ENCODE data around the gene GSG1L.

The GSG1L gene

GRCh38 chr16:27935076-27935475, 128.4 kb downstream of the GSG1L start:
- DNase-seq (ENCODE audit: low read depth), result no peak
- TF ChIP-seq, protein P1, sequence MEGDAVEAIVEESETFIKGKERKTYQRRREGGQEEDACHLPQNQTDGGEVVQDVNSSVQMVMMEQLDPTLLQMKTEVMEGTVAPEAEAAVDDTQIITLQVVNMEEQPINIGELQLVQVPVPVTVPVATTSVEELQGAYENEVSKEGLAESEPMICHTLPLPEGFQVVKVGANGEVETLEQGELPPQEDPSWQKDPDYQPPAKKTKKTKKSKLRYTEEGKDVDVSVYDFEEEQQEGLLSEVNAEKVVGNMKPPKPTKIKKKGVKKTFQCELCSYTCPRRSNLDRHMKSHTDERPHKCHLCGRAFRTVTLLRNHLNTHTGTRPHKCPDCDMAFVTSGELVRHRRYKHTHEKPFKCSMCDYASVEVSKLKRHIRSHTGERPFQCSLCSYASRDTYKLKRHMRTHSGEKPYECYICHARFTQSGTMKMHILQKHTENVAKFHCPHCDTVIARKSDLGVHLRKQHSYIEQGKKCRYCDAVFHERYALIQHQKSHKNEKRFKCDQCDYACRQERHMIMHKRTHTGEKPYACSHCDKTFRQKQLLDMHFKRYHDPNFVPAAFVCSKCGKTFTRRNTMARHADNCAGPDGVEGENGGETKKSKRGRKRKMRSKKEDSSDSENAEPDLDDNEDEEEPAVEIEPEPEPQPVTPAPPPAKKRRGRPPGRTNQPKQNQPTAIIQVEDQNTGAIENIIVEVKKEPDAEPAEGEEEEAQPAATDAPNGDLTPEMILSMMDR (conservative IDR thresholded peaks at IDR 0.05; ENCODE audit: low read length), result no peak
- H3K4me3 ChIP-seq (ENCODE audit: low read length), result no peak overlapping the region

DNA sequence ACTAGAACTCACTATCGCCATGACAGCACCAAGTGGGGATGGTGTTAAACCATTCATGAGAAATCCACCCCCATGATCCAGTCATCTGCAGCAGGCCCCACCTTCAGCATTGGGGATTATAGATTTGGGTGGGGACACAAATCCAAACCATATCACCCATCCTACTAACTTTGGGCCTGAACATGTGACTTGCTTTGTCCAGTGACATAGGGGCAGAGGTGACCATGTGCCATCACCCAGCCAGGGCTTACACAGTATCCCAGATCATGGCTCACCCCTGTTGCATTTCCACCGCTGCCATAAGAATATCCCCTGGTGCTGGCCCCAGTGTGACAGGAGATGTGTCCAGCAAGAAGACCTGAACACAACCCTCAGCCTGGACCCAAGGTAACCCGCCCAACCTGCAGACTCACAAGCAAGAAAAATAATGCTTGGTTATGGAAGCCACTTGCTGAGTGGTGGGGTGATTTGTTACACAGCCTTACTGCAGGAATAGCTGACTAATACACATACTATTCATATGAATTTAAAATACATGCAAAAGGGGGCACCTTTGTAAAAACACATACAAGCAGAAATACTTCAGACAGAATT, 130.9 kb downstream of the GSG1L start:
- H3K4me3 ChIP-seq (ENCODE audit: low read length), result no peak overlapping the region
- TF ChIP-seq, protein P1 (conservative IDR thresholded peaks at IDR 0.05; ENCODE audit: low read length), result no peak
- no peak for DNase-seq (ENCODE audit: low read depth)

DNA sequence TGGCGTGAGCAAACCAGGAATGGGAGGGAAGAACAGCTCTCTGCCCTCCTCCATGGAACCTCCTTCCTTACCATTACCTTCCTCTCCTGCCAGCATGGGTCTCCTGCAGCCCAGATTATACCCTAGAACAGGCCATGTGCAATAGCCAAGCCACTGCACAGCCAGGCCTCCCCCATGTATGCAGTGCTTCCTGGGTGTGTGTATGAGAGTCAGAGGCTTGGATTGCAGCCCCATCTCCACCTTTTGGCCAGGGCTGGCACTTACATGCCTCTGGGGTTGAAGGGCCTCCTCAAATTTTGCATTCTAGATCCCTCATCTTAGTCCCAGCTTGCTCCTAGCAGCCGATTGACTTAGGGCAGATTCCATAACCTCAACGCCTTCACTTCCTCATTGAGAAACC, 133.7 kb downstream of the GSG1L start:
- TF ChIP-seq, protein P1 (conservative IDR thresholded peaks at IDR 0.05; ENCODE audit: low read length), result no peak
- no peak overlapping the region for H3K4me3 ChIP-seq (ENCODE audit: low read length)
- no peak for DNase-seq (ENCODE audit: low read depth)

GRCh38 chr16:27928542-27928941, 135.0 kb downstream of the GSG1L start:
- H3K4me3 ChIP-seq (ENCODE audit: low read length), result no peak overlapping the region
- no peak for DNase-seq (ENCODE audit: low read depth)
- TF ChIP-seq, protein P1 (conservative IDR thresholded peaks at IDR 0.05; ENCODE audit: low read length), result no peak

DNA sequence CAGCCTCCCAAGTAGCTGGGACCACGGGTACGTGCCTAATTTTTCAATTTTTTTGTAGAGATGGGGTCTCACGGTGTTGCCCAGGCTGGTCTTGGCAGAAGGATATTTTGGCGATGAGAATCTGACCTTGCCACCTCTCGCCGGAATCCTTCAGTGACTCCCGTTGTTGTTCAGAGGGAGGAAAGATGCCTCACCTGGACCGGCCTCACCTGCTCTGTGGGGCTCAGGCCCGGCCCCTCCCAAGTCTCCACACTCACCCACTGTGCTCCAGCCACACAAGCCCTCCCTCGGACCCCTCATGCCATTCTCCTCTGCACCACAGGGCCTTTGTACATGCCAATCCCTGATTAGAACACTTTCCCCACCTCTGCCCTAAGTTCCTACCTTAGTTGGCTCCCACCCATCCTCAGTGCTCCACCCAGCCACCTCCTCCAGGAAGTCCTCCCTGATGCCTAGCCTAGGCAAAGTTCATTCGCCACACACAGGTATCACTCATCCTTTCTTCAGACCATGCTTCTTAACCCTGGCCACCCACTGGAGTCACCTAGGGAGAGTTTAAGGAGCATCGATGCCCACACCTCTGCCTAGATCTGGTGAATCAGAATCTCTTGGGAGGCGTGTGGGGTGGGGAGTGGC, 136.1 kb downstream of the GSG1L start:
- no peak for DNase-seq (ENCODE audit: low read depth)
- H3K4me3 ChIP-seq (ENCODE audit: low read length), result no peak overlapping the region
- TF ChIP-seq, protein P1 (conservative IDR thresholded peaks at IDR 0.05; ENCODE audit: low read length), result no peak

- no peak overlapping the region for H3K4me3 ChIP-seq (ENCODE audit: low read length)
- TF ChIP-seq, protein P1 (conservative IDR thresholded peaks at IDR 0.05; ENCODE audit: low read length), result no peak
- DNase-seq (ENCODE audit: low read depth), result no peak
Observed at GRCh38 chr16:27925612-27926011, 137.9 kb downstream of the GSG1L start.

GRCh38 chr16:27924411-27925118, 138.9 kb downstream of the GSG1L start:
- TF ChIP-seq, protein P1 (conservative IDR thresholded peaks at IDR 0.05; ENCODE audit: low read length), result no peak
- DNase-seq (ENCODE audit: low read depth), result no peak
- H3K4me3 ChIP-seq (ENCODE audit: low read length), result no peak overlapping the region

All from AG10803 (cell line).